Loucy (cell line): ENCODE measurements around the gene NRXN3.

Experiments used
- EZH2phosphoT487 ChIP-seq: fragments of 200-600 bp; IDR thresholded peaks from 2 replicates; pipeline ENCODE4 v1.6.1; 2018; ENCODE audit warnings: antibody characterized with exemption, mild to moderate bottlenecking, moderate library complexity, borderline replicate concordance
- TF ChIP-seq, protein P1 (sequence below): fragments of 200-600 bp; sonication (generic); conservative IDR thresholded peaks from 2 replicates; pipeline ENCODE4 v1.5.1; 2014; ENCODE audit warnings: mild to moderate bottlenecking, antibody characterized with exemption, low read length

DNA sequence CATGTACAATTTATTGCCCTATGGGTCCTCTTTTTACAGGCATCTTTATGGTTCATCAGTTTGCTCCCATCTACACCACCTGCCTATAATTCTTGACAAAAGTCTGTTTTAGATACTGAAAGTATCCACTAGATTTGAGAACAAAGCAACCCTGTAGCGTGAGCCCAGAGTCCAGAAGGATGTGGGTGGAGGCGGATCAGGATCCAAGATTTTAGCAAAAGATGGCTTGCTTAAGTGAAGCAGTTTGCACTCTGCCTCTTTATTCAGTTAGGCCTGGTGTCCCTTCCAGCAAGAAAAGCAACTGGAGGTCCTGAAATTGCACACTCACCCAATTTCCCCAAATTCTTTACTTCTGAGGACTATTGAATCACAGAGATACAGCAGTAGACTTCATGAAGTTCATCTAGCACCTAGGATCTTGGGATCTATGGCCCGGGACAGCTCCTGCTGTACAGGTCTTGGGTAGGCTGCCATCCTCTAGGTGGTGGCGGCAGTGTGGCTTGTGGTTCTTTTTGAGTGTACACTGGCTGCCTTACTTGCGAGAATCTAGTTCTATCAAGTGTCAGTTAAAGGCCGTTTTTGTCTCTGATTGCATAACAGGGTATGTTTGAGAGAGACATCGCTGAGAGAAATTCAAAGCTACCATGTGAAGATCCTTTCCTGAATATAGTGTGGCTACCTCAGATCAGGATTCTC, 873.2 kb downstream of the NRXN3 start:
- TF ChIP-seq, protein P1, sequence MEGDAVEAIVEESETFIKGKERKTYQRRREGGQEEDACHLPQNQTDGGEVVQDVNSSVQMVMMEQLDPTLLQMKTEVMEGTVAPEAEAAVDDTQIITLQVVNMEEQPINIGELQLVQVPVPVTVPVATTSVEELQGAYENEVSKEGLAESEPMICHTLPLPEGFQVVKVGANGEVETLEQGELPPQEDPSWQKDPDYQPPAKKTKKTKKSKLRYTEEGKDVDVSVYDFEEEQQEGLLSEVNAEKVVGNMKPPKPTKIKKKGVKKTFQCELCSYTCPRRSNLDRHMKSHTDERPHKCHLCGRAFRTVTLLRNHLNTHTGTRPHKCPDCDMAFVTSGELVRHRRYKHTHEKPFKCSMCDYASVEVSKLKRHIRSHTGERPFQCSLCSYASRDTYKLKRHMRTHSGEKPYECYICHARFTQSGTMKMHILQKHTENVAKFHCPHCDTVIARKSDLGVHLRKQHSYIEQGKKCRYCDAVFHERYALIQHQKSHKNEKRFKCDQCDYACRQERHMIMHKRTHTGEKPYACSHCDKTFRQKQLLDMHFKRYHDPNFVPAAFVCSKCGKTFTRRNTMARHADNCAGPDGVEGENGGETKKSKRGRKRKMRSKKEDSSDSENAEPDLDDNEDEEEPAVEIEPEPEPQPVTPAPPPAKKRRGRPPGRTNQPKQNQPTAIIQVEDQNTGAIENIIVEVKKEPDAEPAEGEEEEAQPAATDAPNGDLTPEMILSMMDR, result no peak
- no peak for TF ChIP-seq EZH2phosphoT487
